Mucosa of descending colon (tissue), 3 donors: ENCODE data around the gene TEX264. TPM values are rescaled to one million over a fixed set of nuclear protein-coding genes. Genes with fewer than 3 reads are reported as not detected.

Source experiments
- ATAC-seq: fragments of 200-7000 bp; cut with Tn5 transposase; one replicate; pipeline ENCODE4 v1.9.1; 2020; ENCODE audit warnings: mild to moderate bottlenecking, moderate library complexity
- DNase-seq, 3 donors: peaks; one replicate each; pipeline ENCODE4 v3.0.0-alpha.2; 2020
- H3K36me3 ChIP-seq: fragments of 200-600 bp; one replicate; pipeline ENCODE4 v1.8.0; 2021; ENCODE audit warnings: low read depth, mild to moderate bottlenecking
- H3K4me1 ChIP-seq: fragments of 200-600 bp; one replicate; pipeline ENCODE4 v1.8.0; 2021; ENCODE audit warnings: low read depth, mild to moderate bottlenecking
- H3K4me3 ChIP-seq: fragments of 200-600 bp; one replicate; pipeline ENCODE4 v1.8.0; 2021; ENCODE audit warnings: mild to moderate bottlenecking
- H3K9me3 ChIP-seq: fragments of 200-600 bp; one replicate; pipeline ENCODE4 v1.8.0; 2021; ENCODE audit warnings: mild to moderate bottlenecking
- intact Hi-C, 2 donors: fragments of 100-400 bp; cut with DNase I in 1 of 2; cut with micrococcal nuclease in 1 of 2; formaldehyde crosslinking; loops; one replicate each; pipeline versions ENCODE4 v1.11.0 to v1.11.1; 2022; cut with DNase I, micrococcal nuclease
- total RNA-seq, 3 donors: library from RNA; stranded (reverse); fragmentation: NEBNext Ultra II Directional in 2 of 3; extraction: Animal tissue kit (Norgen Biotek cat#: 25700) in 2 of 3; gene quantifications; one replicate each; pipeline versions ENCODE4 v1.2.1 to v1.2.4, GENCODE V29; 2021 to 2023
- TF ChIP-seq, protein P1 (sequence below): fragments of 200-600 bp; IDR thresholded peaks from one replicate; pipeline ENCODE4 v1.8.0; 2022; ENCODE audit warnings: antibody characterized with exemption, mild to moderate bottlenecking
- donor health status: DM: no; HTN: no; CAD: no; lungs with moderate emphysema.
- donor health status: DM: no; HTN: no; CAD: no.
- donor health status: DM: no; HTN: yes; CAD: no.

TEX264 gene
- total RNA-seq, 3 donors from 2014 or later = 53.2 to 73.6 (median 59.1) TPM

- no peaks in the 10 kb centered on the region for H3K36me3 ChIP-seq
- peak; percentile 77 for ATAC-seq
- intact Hi-C loops = no loop called here
- TF ChIP-seq, protein P1, sequence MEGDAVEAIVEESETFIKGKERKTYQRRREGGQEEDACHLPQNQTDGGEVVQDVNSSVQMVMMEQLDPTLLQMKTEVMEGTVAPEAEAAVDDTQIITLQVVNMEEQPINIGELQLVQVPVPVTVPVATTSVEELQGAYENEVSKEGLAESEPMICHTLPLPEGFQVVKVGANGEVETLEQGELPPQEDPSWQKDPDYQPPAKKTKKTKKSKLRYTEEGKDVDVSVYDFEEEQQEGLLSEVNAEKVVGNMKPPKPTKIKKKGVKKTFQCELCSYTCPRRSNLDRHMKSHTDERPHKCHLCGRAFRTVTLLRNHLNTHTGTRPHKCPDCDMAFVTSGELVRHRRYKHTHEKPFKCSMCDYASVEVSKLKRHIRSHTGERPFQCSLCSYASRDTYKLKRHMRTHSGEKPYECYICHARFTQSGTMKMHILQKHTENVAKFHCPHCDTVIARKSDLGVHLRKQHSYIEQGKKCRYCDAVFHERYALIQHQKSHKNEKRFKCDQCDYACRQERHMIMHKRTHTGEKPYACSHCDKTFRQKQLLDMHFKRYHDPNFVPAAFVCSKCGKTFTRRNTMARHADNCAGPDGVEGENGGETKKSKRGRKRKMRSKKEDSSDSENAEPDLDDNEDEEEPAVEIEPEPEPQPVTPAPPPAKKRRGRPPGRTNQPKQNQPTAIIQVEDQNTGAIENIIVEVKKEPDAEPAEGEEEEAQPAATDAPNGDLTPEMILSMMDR = no peak
- no peak overlapping the region for H3K4me3 ChIP-seq
- DNase-seq = peak; percentile 66 to 81 (median 72)
- H3K4me1 ChIP-seq = peaks cover 20% of the 10 kb centered on the region
- H3K9me3 ChIP-seq = no peaks in the 10 kb centered on the region
Observed at GRCh38 chr3:51681453-51681852, 10.4 kb downstream of the TEX264 start.

DNA sequence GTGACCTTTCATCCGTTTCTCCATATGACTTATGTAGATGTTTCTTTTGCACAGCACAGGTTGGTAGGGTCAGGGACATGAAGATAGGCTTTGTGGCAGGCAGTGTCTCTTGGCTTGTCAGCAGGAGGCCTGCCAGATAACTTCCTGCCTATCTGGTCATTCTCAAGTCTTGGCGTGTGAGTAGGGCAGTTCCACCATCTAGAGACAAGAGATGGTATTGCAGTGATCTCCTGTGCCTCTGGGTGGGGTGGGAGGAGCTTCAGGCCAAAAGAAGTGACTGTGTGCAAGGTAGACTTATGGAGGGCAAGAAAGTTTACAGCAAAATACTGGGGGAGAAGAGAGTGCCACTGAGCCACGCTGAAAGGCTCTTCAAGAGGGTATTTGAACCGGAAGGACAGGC, 11.0 kb downstream of the TEX264 start:
- intact Hi-C loops = no loop called here
- no peak overlapping the region for H3K4me3 ChIP-seq
- ATAC-seq = peak; percentile 91
- peak in 2 of 3 donors; percentile 64 to 85 for DNase-seq
- no peaks in the 10 kb centered on the region for H3K36me3 ChIP-seq
- H3K4me1 ChIP-seq = peaks cover 20% of the 10 kb centered on the region
- H3K9me3 ChIP-seq = no peaks in the 10 kb centered on the region
- TF ChIP-seq, protein P1 = peak; percentile 67

- DNase-seq (peak in 1 of 3 donors; percentile 31), ATAC-seq (no peak)
- no peak overlapping the region for H3K4me3 ChIP-seq
- no peaks in the 10 kb centered on the region for H3K9me3 ChIP-seq
- TF ChIP-seq, protein P1 = no peak
- no peaks in the 10 kb centered on the region for H3K36me3 ChIP-seq
- peaks cover 20% of the 10 kb centered on the region for H3K4me1 ChIP-seq
- intact Hi-C loops = no loop called here
Observed at GRCh38 chr3:51682526-51682925, 11.5 kb downstream of the TEX264 start.

DNA sequence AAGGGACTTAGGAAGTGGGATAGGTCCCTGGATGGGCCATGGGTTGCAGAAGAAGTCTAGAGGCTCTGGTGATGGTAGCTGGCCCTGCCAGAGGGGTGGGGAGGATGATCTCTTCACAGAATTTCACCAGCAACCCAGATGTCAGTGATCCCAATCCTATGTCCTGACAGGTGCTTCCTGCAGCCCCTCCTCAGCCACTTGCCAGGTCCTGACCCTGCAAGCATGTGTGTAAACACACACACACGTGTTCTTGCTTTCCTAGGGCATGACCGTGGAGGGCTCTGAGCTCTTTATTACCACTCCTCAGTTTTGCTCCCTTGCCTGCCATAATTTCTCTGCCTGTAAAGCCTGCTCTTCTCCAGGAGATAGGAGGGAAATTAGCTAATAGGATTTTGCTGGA, 12.5 kb downstream of the TEX264 start:
- Histone ChIP-seq H3K36me3 (no peaks in the 10 kb centered on the region), H3K9me3 (no peaks in the 10 kb centered on the region), H3K4me1 (peaks cover 20% of the 10 kb centered on the region), H3K4me3 (no peak overlapping the region)
- ATAC-seq (no peak), DNase-seq (peak in 1 of 3 donors; percentile 11)
- intact Hi-C loops = no loop called here
- TF ChIP-seq, protein P1 = no peak

- Histone ChIP-seq H3K36me3 (no peaks in the 10 kb centered on the region), H3K4me1 (peaks cover 19% of the 10 kb centered on the region), H3K9me3 (no peaks in the 10 kb centered on the region), H3K4me3 (no peak overlapping the region)
- ATAC-seq = no peak
- TF ChIP-seq, protein P1 = no peak
- DNase-seq = peak in 1 of 3 donors; percentile 29
- intact Hi-C loops = no loop called here
Observed at GRCh38 chr3:51684971-51685751, 14.1 kb downstream of the TEX264 start.
